Stimulated activated CD4-positive, alpha-beta T cell treated with anti-CD3 and anti-CD28 coated beads, Interleukin-2, amount 100 ng/mL, for 4 hours (primary cell): Measurements from ENCODE around the gene PLEKHB1.
A peak's percentile ranks its signal among the peaks of the same experiment; 100 is the strongest.

Source experiments
- DNase-seq: peaks from one replicate; pipeline ENCODE4 v3.0.0-alpha.2; 2020; ENCODE audit warnings: low read depth

Gene PLEKHB1

GRCh38 chr11:73645972-73646631 lies at the start of gene PLEKHB1:
Gene PLEKHB1, plus strand, starts transcription at chr11:73646581. Its CDS starts 28 bp downstream, at chr11:73646609.
- no peak for DNase-seq

GRCh38 chr11:73597336-73597955 lies 48.9 kb upstream of the PLEKHB1 start:
- DNase-seq = no peak

GRCh38 chr11:73597956-73598718 lies 48.2 kb upstream of the PLEKHB1 start, which contains the start of gene FAM168A:
Gene FAM168A, minus strand, starts transcription at chr11:73598112. Its CDS starts 129,638 bp downstream, at chr11:73468474.
- DNase-seq = peak; percentile 92

- DNase-seq = no peak
Observed at GRCh38 chr11:73598719-73599379, 47.5 kb upstream of the PLEKHB1 start.

GRCh38 chr11:73612601-73613140 lies 33.7 kb upstream of the PLEKHB1 start:
- no peak for DNase-seq

- no peak for DNase-seq
Observed at GRCh38 chr11:73614591-73614990, 31.8 kb upstream of the PLEKHB1 start.

GRCh38 chr11:73622926-73623593 lies 23.3 kb upstream of the PLEKHB1 start:
- no peak for DNase-seq

GRCh38 chr11:73623686-73624085 lies 22.7 kb upstream of the PLEKHB1 start:
- no peak for DNase-seq

GRCh38 chr11:73625696-73626318 lies 20.6 kb upstream of the PLEKHB1 start:
- peak; percentile 47 for DNase-seq

- DNase-seq = no peak
Observed at GRCh38 chr11:73629907-73630306, 16.5 kb upstream of the PLEKHB1 start.

- DNase-seq = no peak
Observed at GRCh38 chr11:73632996-73633395, 13.4 kb upstream of the PLEKHB1 start.

- DNase-seq = no peak
Observed at GRCh38 chr11:73633999-73634398, 12.4 kb upstream of the PLEKHB1 start.

- no peak for DNase-seq
Observed at GRCh38 chr11:73635721-73636120, 10.7 kb upstream of the PLEKHB1 start.

- DNase-seq = no peak
Observed at GRCh38 chr11:73636249-73636648, 10.1 kb upstream of the PLEKHB1 start.

- DNase-seq = no peak
Observed at GRCh38 chr11:73637012-73637411, 9.4 kb upstream of the PLEKHB1 start.

- no peak for DNase-seq
Observed at GRCh38 chr11:73640592-73640991, 5.8 kb upstream of the PLEKHB1 start.

- DNase-seq = no peak
Observed at GRCh38 chr11:73641668-73642067, 4.7 kb upstream of the PLEKHB1 start.

GRCh38 chr11:73645121-73645969 lies 1.0 kb upstream of the PLEKHB1 start:
- no peak for DNase-seq

GRCh38 chr11:73647459-73648100 lies 1.2 kb downstream of the PLEKHB1 start:
- DNase-seq = peak; percentile 89

GRCh38 chr11:73648121-73648520 lies 1.7 kb downstream of the PLEKHB1 start:
- DNase-seq = no peak
